Gastrocnemius medialis (tissue), 4 donors: ENCODE results near the gene NLRP4.

ENCODE experiments used
- POLR2A ChIP-seq, 2 donors: fragments of 450-650 bp; IDR thresholded peaks; one replicate each; pipeline ENCODE4 v1.6.1; 2017; ENCODE audit warnings: antibody characterized with exemption in 2 of 2, mild to moderate bottlenecking in 2 of 2, moderate library complexity in 2 of 2
- TF ChIP-seq, protein P1 (sequence below), 5 experiments: fragments of 450-650 bp in 3 of 5; fragments of 200-600 bp in 2 of 5; sonication (generic) in 2 of 5; IDR thresholded peaks in 4 of 5; conservative IDR thresholded peaks in 1 of 5; 1 replicate in 4 of 5; 2 replicates in 1 of 5; pipeline ENCODE4 v1.5.1; 2016 to 2019; ENCODE audit warnings: antibody characterized with exemption in 5 of 5, mild to moderate bottlenecking in 3 of 5, moderate library complexity in 3 of 5

DNA sequence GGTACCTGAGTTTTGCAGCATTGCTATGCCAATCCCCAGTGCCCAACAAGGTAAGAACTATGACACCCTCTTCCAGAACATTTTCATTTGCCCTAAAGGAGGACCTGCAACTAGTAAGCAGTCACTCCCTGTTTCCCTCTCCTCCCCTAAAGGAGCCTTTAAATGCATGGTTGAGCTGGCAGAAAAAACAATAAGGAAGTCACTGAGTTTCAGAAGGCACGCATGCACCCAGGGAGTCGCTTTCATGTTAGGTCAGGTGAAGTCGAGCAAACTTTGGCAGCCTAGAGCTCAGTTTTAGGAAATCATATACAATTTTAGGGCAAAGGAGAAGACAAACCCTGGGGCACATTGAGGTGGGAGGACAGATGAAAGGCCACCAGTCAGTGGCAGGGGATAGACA is 16.3 kb upstream of the NLRP4 start:
- TF ChIP-seq, protein P1, sequence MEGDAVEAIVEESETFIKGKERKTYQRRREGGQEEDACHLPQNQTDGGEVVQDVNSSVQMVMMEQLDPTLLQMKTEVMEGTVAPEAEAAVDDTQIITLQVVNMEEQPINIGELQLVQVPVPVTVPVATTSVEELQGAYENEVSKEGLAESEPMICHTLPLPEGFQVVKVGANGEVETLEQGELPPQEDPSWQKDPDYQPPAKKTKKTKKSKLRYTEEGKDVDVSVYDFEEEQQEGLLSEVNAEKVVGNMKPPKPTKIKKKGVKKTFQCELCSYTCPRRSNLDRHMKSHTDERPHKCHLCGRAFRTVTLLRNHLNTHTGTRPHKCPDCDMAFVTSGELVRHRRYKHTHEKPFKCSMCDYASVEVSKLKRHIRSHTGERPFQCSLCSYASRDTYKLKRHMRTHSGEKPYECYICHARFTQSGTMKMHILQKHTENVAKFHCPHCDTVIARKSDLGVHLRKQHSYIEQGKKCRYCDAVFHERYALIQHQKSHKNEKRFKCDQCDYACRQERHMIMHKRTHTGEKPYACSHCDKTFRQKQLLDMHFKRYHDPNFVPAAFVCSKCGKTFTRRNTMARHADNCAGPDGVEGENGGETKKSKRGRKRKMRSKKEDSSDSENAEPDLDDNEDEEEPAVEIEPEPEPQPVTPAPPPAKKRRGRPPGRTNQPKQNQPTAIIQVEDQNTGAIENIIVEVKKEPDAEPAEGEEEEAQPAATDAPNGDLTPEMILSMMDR (IDR thresholded peaks at IDR 0.05 in 4 of 5, conservative IDR thresholded peaks at IDR 0.05 in 1 of 5): no peak
- TF ChIP-seq POLR2A (IDR thresholded peaks at IDR 0.05): no peak
